Measurements from ENCODE around the gene MYO5C. TPM values are rescaled to one million over a fixed set of nuclear protein-coding genes. Genes with fewer than 3 reads are reported as not detected.

The MYO5C gene
- total and polyA plus RNA-seq, 2 donors (not counting 3 experiments of a cell fraction or from before 2014, with no cell fraction given): 7.5 to 19.4 TPM

- H3K4me3 ChIP-seq (replicated peaks in 1 of 3; ENCODE audit: insufficient read depth in 1 of 3, low read depth in 1 of 3, low read length in 3 of 3): peak overlapping the region; percentile 32 to 72 (median 57)
- no peaks in the 10 kb centered on the region for H3K9me3 ChIP-seq (replicated peaks; ENCODE audit: control insufficient read depth, insufficient read depth, low read length)
- FAIRE-seq (no peak), DNase-seq (ENCODE audit: low read depth, low spot score) (peak; percentile 19)
- H3K27ac ChIP-seq (ENCODE audit: insufficient read depth, low read depth, low read length): no peak overlapping the region
- CTCF ChIA-PET: interaction anchor here (0.7 to 2.0 kb wide), 6 partner anchors 11 to 441 kb away, joined by 3 to 7 read pairs (median 3); no protein-coding TSS in a partner anchor
- TF ChIP-seq MAX (IDR thresholded peaks at IDR 0.05; ENCODE audit: insufficient read depth, insufficient read length) (no peak), MYC (IDR thresholded peaks at IDR 0.05; ENCODE audit: low read depth, low read length) (no peak), POLR2A (IDR thresholded peaks at IDR 0.05; ENCODE audit: low read depth, low read length) (no peak)
- POLR2A ChIA-PET: interaction anchor here (0.6 to 1.8 kb wide), 2 partner anchors 33 to 61 kb away, joined by 8 to 14 read pairs; no protein-coding TSS in a partner anchor
- H3K27me3 ChIP-seq (ENCODE audit: control insufficient read depth in 2 of 2, insufficient read depth in 2 of 2, low read length in 2 of 2): peaks cover 0 to 3% of the 10 kb centered on the region in 2 experiments
- dilution Hi-C loops (cut with MboI; ENCODE audit: extremely low pct_ligation_motif_present, low sequenced_read_pairs) (no loop called here), intact Hi-C loops (cut with micrococcal nuclease) (loop anchor here (1.0 kb wide), 1 partner anchor 33 kb away; no protein-coding TSS in a partner anchor)
- peak overlapping the region; percentile 60 for H3K9ac ChIP-seq (replicated peaks; ENCODE audit: extremely low read depth, insufficient read depth, low read length)
- H3K4me2 ChIP-seq (ENCODE audit: insufficient read depth, low read length): peak overlapping the region; percentile 87
- H3K9me1 ChIP-seq (replicated peaks; ENCODE audit: control insufficient read depth, extremely low read depth, insufficient read depth, low read length): no peaks in the 10 kb centered on the region
- H2AFZ ChIP-seq (ENCODE audit: low read depth, low read length): peak overlapping the region; percentile 86
- no TSS peak for BruUV-seq (replicated peaks)
- no peaks in the 10 kb centered on the region for H4K20me1 ChIP-seq (replicated peaks; ENCODE audit: control insufficient read depth, extremely low read depth, insufficient read depth, low read length)
- peaks cover 8% of the 10 kb centered on the region for H3K4me1 ChIP-seq (ENCODE audit: control insufficient read depth, extremely low read depth, insufficient read depth, low read length)
- H3K79me2 ChIP-seq (ENCODE audit: control insufficient read depth, insufficient read depth, low read length): no peaks in the 10 kb centered on the region
- H3K36me3 ChIP-seq (ENCODE audit: control insufficient read depth in 2 of 2, extremely low read depth in 1 of 2, insufficient read depth in 2 of 2, low read length in 2 of 2): no peaks in the 10 kb centered on the region
Measured at GRCh38 chr15:52294881-52295420, 653 bp downstream of the MYO5C start.

GRCh38 chr15:52292780-52293392 is 2.7 kb downstream of the MYO5C start:
- H3K27me3 ChIP-seq (ENCODE audit: control insufficient read depth in 2 of 2, insufficient read depth in 2 of 2, low read length in 2 of 2): peaks cover 0 to 3% of the 10 kb centered on the region in 2 experiments
- H3K27ac ChIP-seq (ENCODE audit: insufficient read depth, low read depth, low read length): no peak overlapping the region
- TF ChIP-seq FOS (IDR thresholded peaks at IDR 0.05; ENCODE audit: borderline replicate concordance, insufficient read depth, low read length): no peak
- TF ChIP-seq JUN (IDR thresholded peaks at IDR 0.05; ENCODE audit: borderline replicate concordance, insufficient read depth, insufficient read length, low read depth): no peak
- TF ChIP-seq CTCF (IDR thresholded peaks at IDR 0.05; ENCODE audit: extremely low read depth in 1 of 2, insufficient read depth in 1 of 2, low read depth in 1 of 2, low read length in 2 of 2): no peak
- TF ChIP-seq MYC (IDR thresholded peaks at IDR 0.05; ENCODE audit: low read depth, low read length): no peak
- no peak for TF ChIP-seq GATA2 (IDR thresholded peaks at IDR 0.05; ENCODE audit: insufficient read depth, insufficient read length, low read depth, low read length)
- TF ChIP-seq MAX (IDR thresholded peaks at IDR 0.05; ENCODE audit: insufficient read depth, insufficient read length): no peak
- no peak for TF ChIP-seq EZH2 (IDR thresholded peaks at IDR 0.05; ENCODE audit: borderline replicate concordance, low read depth, low read length, severe bottlenecking)
- no peak for TF ChIP-seq POLR2AphosphoS5 (IDR thresholded peaks at IDR 0.05; ENCODE audit: insufficient read depth, low read depth, low read length)
- no peak for TF ChIP-seq POLR2A (IDR thresholded peaks at IDR 0.05; ENCODE audit: low read depth, low read length)
- BruUV-seq (replicated peaks): no TSS peak
- CTCF ChIA-PET: interaction anchor here (1.1 kb wide), 1 partner anchor 443 kb away, joined by 3 read pairs; no protein-coding TSS in a partner anchor
- dilution Hi-C loops (cut with MboI; ENCODE audit: extremely low pct_ligation_motif_present, low sequenced_read_pairs): no loop called here
- peaks cover 8% of the 10 kb centered on the region for H3K4me1 ChIP-seq (ENCODE audit: control insufficient read depth, extremely low read depth, insufficient read depth, low read length)
- intact Hi-C loops (cut with micrococcal nuclease): no loop called here
- H3K36me3 ChIP-seq (ENCODE audit: control insufficient read depth in 2 of 2, extremely low read depth in 1 of 2, insufficient read depth in 2 of 2, low read length in 2 of 2): no peaks in the 10 kb centered on the region
- no peaks in the 10 kb centered on the region for H3K79me2 ChIP-seq (ENCODE audit: control insufficient read depth, insufficient read depth, low read length)
- H3K4me3 ChIP-seq (replicated peaks in 1 of 3; ENCODE audit: insufficient read depth in 1 of 3, low read depth in 1 of 3, low read length in 3 of 3): no peak overlapping the region
- no peak overlapping the region for H3K9ac ChIP-seq (replicated peaks; ENCODE audit: extremely low read depth, insufficient read depth, low read length)
- POLR2A ChIA-PET: no interaction called here
- H3K9me1 ChIP-seq (replicated peaks; ENCODE audit: control insufficient read depth, extremely low read depth, insufficient read depth, low read length): no peaks in the 10 kb centered on the region
- H4K20me1 ChIP-seq (replicated peaks; ENCODE audit: control insufficient read depth, extremely low read depth, insufficient read depth, low read length): no peaks in the 10 kb centered on the region
- DNase-seq (ENCODE audit: low read depth, low spot score): no peak
- no peak overlapping the region for H2AFZ ChIP-seq (ENCODE audit: low read depth, low read length)
- no peak overlapping the region for H3K4me2 ChIP-seq (ENCODE audit: insufficient read depth, low read length)
- no peak for FAIRE-seq
- no peaks in the 10 kb centered on the region for H3K9me3 ChIP-seq (replicated peaks; ENCODE audit: control insufficient read depth, insufficient read depth, low read length)
